ENCODE measurements around the gene SLC24A5. TPM values are rescaled to one million over a fixed set of nuclear protein-coding genes. Genes with fewer than 3 reads are reported as not detected.

Gene SLC24A5
- total and polyA plus RNA-seq, 2 of the 4 experiments (the other 2 are of a cell fraction) = not detected

GRCh38 chr15:48085591-48085930 lies 35.2 kb upstream of the SLC24A5 start:
- no peaks in the 10 kb centered on the region for H3K9me3 ChIP-seq (ENCODE audit: control insufficient read depth, insufficient read depth, low read length)
- POLR2A ChIA-PET (ENCODE audit: unreplicated experiment) = interaction anchor here (0.6 kb wide), 1 partner anchor 350 kb away, joined by 8 read pairs; no protein-coding TSS in a partner anchor
- no peak overlapping the region for H2AK9ac ChIP-seq (replicated peaks; ENCODE audit: low read depth, low read length, poor library complexity)
- DNase-seq = no peak
- H3K9ac ChIP-seq (ENCODE audit: low read depth, low read length) = no peak overlapping the region
- H3K4me3 ChIP-seq (ENCODE audit: insufficient read depth, low read depth, low read length) = no peak overlapping the region
- no peak overlapping the region for H2AK5ac ChIP-seq (ENCODE audit: low read depth, low read length)
- H4K5ac ChIP-seq (ENCODE audit: low read depth, low read length) = no peak overlapping the region
- H3K27me3 ChIP-seq (ENCODE audit: control insufficient read depth, insufficient read depth, low read length) = peaks cover 12% of the 10 kb centered on the region
- ATAC-seq (ENCODE audit: low read depth) = no peak
- no peak overlapping the region for H3K23ac ChIP-seq (ENCODE audit: low read depth, low read length)
- BruUV-seq (replicated peaks) = no TSS peak
- no peak overlapping the region for H3K4me2 ChIP-seq (ENCODE audit: low read depth, low read length)
- H3K27ac ChIP-seq (ENCODE audit: insufficient read depth, low read length) = no peak overlapping the region
- intact Hi-C loops (cut with micrococcal nuclease) = loop anchor here (2.0 kb wide), 1 partner anchor 889 kb away; no protein-coding TSS in a partner anchor
- H3K36me3 ChIP-seq (ENCODE audit: control insufficient read depth, insufficient read depth, low read length) = no peaks in the 10 kb centered on the region
- TF ChIP-seq MXI1 (IDR thresholded peaks at IDR 0.05; ENCODE audit: borderline replicate concordance, low read depth, low read length) (no peak), RCOR1 (IDR thresholded peaks at IDR 0.05; ENCODE audit: insufficient replicate concordance, low read length) (no peak), ELK1 (IDR thresholded peaks at IDR 0.05; ENCODE audit: borderline replicate concordance, low read depth, low read length) (no peak), CTCF (conservative IDR thresholded peaks at IDR 0.05; ENCODE audit: low read depth, low read length) (no peak), BHLHE40 (IDR thresholded peaks at IDR 0.05; ENCODE audit: low read depth, low read length) (no peak), FOS (IDR thresholded peaks at IDR 0.05; ENCODE audit: low read depth, low read length) (no peak), MAZ (IDR thresholded peaks at IDR 0.05; ENCODE audit: borderline replicate concordance, low read depth, low read length) (no peak), USF2 (IDR thresholded peaks at IDR 0.05; ENCODE audit: low read depth, low read length) (no peak), SMC3 (IDR thresholded peaks at IDR 0.05; ENCODE audit: low read depth, low read length) (no peak), RAD21 (IDR thresholded peaks at IDR 0.05; ENCODE audit: low read length) (no peak), RFX5 (IDR thresholded peaks at IDR 0.05; ENCODE audit: low read depth, low read length) (no peak), POLR2A (IDR thresholded peaks at IDR 0.05; ENCODE audit: low read depth, low read length) (no peak), NFE2L2 (IDR thresholded peaks at IDR 0.05; ENCODE audit: low read depth, low read length) (no peak), CEBPB (IDR thresholded peaks at IDR 0.05; ENCODE audit: low read depth, low read length) (no peak), MAFK (IDR thresholded peaks at IDR 0.05; ENCODE audit: low read depth, low read length) (no peak)
- no peaks in the 10 kb centered on the region for H3K79me1 ChIP-seq (ENCODE audit: low read depth in 1 of 2, low read length in 2 of 2)
- H3K4me1 ChIP-seq (ENCODE audit: control insufficient read depth, insufficient read depth, low read length) = no peaks in the 10 kb centered on the region
- H2BK120ac ChIP-seq (ENCODE audit: low read depth, low read length) = no peak overlapping the region
- H2BK15ac ChIP-seq (ENCODE audit: low read depth, low read length) = no peak overlapping the region
- WGBS, 2 experiments (ENCODE audit: extremely low coverage in 2 of 2, insufficient read length in 1 of 2) = 71% methylated on average over 1 of the region's 6 CpGs; no CpG with 5 or more reads in 1 of the 2 experiments
- dilution Hi-C loops (cut with HindIII; ENCODE audit: low sequenced_read_pairs, unreplicated experiment) = no loop called here
- no peak overlapping the region for H4K8ac ChIP-seq (ENCODE audit: low read depth in 2 of 2, low read length in 2 of 2)
- no peak overlapping the region for H3K4ac ChIP-seq (ENCODE audit: low read depth, low read length)
- no peak overlapping the region for H3K14ac ChIP-seq (replicated peaks; ENCODE audit: low read depth, low read length)
- no peaks in the 10 kb centered on the region; the same call in 1 of the 2 replicates for H3K9me1 ChIP-seq (ENCODE audit: insufficient read depth, low read length)
- in situ Hi-C loops (cut with MboI; ENCODE audit: low sequenced_read_pairs) = loop anchor here (10.0 kb wide), 1 partner anchor 891 kb away; no protein-coding TSS in a partner anchor
- no peak overlapping the region for H3K18ac ChIP-seq (ENCODE audit: low read depth, low read length)
- no peak overlapping the region for H2AFZ ChIP-seq (replicated peaks; ENCODE audit: low read length, poor library complexity)
- H3K56ac ChIP-seq (ENCODE audit: extremely low read depth, insufficient read depth, low read length) = no peak overlapping the region
- CTCF ChIA-PET = interaction anchor here (0.6 to 1.3 kb wide), 3 partner anchors 20 to 149 kb away, joined by 3 read pairs; no protein-coding TSS in a partner anchor
- H4K91ac ChIP-seq (ENCODE audit: insufficient read depth, low read depth, low read length) = no peak overlapping the region
- no peak overlapping the region for H2BK5ac ChIP-seq (ENCODE audit: low read depth, low read length, poor library complexity, severe bottlenecking)
- no peak overlapping the region for H2BK20ac ChIP-seq (ENCODE audit: low read depth, low read length)
- H4K20me1 ChIP-seq (ENCODE audit: insufficient read depth, low read length) = no peaks in the 10 kb centered on the region
